ENCODE measurements around the gene CEP350.

CEP350 gene

DNA sequence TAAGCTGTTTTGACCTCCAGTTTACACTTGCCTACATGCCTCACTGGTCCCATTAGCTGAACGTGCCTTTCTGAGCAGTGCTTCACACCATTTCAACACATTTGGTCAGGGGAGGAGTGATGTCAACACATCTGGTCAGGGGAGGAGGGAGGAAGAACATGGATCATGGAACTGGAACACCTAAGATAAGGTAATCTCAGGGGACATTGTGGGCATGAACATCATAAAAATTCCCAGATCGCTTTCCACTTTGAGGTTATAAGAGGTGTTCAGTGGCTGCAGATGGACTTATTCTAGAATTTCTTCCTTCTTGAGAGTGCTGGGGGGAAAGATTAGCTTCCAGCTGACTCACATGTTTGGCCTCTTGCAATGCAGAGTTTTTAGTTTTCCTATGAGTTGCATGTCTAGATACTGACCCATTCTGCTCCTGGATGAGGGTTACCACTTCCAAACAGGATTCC, 202.1 kb downstream of the CEP350 start:
- DNase-seq (ENCODE audit: low spot score), result no peak

DNA sequence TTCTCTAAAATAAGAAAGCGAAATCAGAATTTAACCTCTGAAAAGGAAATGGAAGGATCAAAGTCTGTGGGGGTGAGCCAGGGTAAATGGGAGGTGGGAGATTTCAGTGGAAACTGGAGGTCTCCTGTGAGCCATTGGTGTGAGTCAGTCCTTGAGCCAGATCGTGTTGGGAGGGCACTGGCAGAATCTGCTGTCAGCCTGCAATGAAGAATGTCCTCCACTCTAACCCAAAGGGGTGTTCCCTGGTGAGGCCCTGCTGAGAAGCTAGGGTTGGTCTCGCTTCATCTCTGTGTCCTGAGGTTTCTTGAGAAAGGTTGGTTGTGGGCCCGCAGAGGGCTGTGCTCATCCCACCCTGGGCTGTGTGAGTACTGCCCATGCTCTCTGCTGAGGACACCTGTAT, 202.5 kb downstream of the CEP350 start:
- no peak for DNase-seq (ENCODE audit: low spot score)

DNA sequence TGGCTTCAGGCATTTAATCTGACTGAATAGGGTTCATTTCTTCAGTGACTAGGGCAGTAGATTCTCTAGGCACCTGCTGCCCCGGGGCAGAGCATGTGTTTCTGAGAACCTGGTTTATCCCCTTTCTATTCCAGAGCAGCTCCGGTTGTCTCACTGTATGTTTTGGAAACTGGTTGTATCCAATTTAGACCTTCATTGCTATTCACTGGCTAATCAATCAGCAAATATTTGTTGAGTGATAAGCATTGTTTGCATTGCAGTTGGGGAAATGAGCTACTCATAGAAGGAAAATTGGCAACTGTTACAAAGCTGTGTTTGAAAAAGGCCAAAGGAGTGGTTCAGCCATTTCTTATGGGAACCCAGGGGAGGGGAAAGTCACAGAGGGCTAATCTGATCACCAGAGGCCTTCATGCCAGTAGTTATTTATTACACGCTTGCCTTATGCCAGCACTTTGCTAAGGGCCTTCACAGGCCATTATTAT, 203.0 kb downstream of the CEP350 start:
- no peak for DNase-seq (ENCODE audit: low spot score)

DNA sequence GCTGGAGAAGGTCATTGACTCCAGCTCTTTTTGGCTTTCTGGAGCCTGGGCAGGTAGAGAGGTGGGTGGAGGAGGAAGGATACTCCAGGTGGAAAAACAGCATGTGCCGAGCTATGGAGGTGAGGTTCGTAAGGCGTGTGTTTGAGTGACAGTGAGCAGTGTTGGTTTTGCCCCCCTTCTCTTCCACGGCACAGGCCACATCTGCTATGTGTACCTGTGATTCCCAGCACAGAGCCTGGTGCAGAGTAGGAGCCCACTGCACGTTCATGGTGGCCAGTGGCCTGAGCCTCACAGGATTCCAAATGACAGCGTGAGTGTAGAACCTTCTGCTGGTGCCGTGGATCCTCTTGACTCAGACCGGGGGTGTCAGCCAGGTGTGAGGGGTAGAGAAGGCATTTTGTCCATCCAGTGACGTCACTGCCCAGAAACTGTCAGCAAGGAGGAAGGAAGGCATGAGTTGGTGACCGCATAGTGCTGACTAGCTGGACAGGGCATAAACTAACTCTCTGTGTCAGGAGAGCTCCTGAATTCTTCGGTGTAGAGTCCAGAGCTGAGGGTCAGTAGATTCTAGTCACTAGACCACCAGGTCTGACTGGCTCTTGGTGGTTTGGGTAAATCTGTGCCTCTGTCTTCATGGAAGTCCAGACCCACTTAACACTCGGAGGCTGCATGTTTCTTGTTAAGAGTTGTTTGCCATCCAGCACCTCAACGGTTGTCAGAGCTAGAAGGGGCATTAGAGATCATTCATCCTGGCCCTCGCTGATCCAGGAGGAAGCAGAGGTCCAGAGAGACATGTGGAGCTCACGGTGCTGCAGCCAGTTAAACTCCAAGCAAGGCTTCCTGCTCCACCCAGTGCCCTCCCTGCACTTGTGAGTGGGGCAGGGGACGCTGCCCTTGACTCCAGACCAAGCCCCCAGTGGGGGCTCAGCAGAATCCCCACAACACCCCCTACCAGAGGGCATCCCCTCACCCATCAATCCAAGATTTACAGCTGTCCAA, 203.8 kb downstream of the CEP350 start:
- no peak for DNase-seq (ENCODE audit: low spot score)

DNA sequence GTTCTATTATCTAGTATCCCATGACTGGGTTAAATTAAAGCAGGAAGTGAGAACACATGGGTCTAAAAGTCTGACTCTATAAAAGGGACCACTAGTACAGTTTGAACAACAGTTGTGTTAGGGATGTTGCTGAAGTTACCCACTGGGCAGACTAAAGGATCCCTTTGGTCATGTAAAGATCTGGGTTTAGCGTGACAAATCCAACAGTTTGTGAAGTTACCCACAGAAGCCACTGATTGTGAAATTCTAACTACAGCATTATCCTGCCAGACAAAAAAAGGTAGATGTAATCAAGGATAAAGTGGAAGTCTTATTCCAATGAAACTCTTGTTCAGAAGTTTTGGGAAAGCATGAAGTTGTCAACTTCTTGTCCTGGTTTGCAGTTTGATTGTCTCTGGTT, 205.7 kb downstream of the CEP350 start:
- no peak for DNase-seq (ENCODE audit: low spot score)

DNA sequence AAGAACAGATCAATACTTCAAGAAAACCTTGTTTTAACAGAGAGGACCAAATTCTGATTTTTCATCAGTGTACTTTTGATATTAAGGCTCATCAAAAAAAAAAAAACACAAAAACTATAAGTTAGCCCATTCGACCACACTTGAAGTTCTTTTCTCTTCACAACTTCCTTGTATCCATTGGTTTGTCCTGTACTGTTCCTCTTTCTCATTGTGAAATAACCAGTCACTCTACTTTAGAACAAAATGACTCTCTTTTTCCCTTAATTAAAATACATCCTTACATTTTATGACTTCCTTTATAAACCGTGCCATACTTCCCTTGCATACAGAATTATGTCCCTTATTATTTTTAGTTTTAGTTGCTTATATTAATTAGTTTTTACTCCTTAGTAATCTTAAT, 208.4 kb downstream of the CEP350 start:
- no peak for DNase-seq (ENCODE audit: low spot score)

Measured in NAMALWA (cell line).